ENCODE results near the gene ADARB2. TPM values are rescaled to one million over a fixed set of nuclear protein-coding genes. Genes with fewer than 3 reads are reported as not detected.

Gene ADARB2
- total RNA-seq, 1 donor from 2014 or later: 0.11 TPM

DNA sequence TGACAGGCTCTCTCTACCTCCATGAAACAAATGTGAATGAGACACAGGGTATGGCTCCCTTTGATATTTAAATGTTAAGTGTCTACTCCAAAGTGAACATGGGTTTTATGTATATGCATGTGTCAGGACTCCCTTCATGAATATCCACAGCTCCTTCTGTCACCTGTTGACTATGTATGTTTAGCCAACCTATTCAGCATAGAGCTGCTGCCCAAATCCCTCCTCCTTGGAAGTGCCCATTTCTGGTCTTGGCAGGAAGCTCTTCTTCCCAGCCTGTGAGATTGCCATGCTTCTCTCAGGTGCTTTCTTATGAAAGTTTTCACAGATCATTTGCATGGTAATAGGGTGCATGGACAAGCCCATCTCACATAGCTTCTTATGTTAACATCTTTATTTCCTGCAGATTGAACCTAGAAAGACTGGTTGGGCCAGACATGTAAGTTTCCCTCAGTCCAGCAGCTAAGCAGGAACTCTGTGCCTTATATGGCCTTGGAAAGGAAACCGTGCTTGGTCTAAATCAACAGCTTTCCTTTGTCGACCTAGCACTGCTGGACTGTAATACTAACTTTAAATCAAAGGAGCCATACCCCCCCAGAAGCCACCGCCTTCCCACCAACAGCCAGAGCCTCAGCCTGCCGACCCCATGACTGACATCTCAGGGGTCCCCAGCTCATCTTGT lies 288.9 kb downstream of the ADARB2 start:
- H3K9me3 ChIP-seq (replicated peaks): no peaks in the 10 kb centered on the region
- no peak overlapping the region for H3K27ac ChIP-seq (replicated peaks)
- peaks cover 46% of the 10 kb centered on the region for H3K27me3 ChIP-seq (ENCODE audit: low read depth)
- intact Hi-C loops (cut with micrococcal nuclease): no loop called here
- H3K36me3 ChIP-seq: no peaks in the 10 kb centered on the region
- H3K4me1 ChIP-seq: no peaks in the 10 kb centered on the region
- H3K4me3 ChIP-seq: no peak overlapping the region
- no peak for DNase-seq
- TF ChIP-seq, protein P1, sequence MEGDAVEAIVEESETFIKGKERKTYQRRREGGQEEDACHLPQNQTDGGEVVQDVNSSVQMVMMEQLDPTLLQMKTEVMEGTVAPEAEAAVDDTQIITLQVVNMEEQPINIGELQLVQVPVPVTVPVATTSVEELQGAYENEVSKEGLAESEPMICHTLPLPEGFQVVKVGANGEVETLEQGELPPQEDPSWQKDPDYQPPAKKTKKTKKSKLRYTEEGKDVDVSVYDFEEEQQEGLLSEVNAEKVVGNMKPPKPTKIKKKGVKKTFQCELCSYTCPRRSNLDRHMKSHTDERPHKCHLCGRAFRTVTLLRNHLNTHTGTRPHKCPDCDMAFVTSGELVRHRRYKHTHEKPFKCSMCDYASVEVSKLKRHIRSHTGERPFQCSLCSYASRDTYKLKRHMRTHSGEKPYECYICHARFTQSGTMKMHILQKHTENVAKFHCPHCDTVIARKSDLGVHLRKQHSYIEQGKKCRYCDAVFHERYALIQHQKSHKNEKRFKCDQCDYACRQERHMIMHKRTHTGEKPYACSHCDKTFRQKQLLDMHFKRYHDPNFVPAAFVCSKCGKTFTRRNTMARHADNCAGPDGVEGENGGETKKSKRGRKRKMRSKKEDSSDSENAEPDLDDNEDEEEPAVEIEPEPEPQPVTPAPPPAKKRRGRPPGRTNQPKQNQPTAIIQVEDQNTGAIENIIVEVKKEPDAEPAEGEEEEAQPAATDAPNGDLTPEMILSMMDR (IDR thresholded peaks at IDR 0.05; ENCODE audit: borderline replicate concordance): no peak

DNA sequence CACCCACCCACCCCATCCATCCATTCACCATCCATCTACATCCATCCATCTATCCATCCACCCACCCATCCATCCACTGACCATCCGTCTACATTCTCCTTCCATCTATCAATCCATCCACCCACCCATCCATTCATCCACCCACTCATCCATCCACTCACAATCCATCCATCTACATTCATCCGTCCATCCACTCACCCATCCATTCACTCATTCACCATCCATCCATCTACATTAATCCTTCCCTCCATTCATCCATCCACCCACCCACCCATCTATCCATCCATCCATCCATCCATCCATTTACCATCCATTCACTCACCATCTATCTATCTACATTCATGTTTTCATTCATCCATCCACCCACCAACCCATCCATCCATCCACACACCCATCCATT lies 292.5 kb downstream of the ADARB2 start:
- Histone ChIP-seq H3K9me3 (replicated peaks) (no peaks in the 10 kb centered on the region), H3K36me3 (no peaks in the 10 kb centered on the region), H3K27ac (replicated peaks) (no peak overlapping the region), H3K4me3 (no peak overlapping the region), H3K4me1 (no peaks in the 10 kb centered on the region), H3K27me3 (ENCODE audit: low read depth) (peaks cover 14% of the 10 kb centered on the region)
- DNase-seq: no peak
- TF ChIP-seq, protein P1 (IDR thresholded peaks at IDR 0.05; ENCODE audit: borderline replicate concordance): no peak
- intact Hi-C loops (cut with micrococcal nuclease): no loop called here

- TF ChIP-seq, protein P1 (IDR thresholded peaks at IDR 0.05; ENCODE audit: borderline replicate concordance): no peak
- Histone ChIP-seq H3K9me3 (replicated peaks) (no peaks in the 10 kb centered on the region), H3K27ac (replicated peaks) (no peak overlapping the region), H3K4me1 (no peaks in the 10 kb centered on the region), H3K36me3 (no peaks in the 10 kb centered on the region), H3K27me3 (ENCODE audit: low read depth) (peaks cover 8% of the 10 kb centered on the region), H3K4me3 (no peak overlapping the region)
- DNase-seq: no peak
- intact Hi-C loops (cut with micrococcal nuclease): no loop called here
Measured at GRCh38 chr10:1440897-1441296, 296.4 kb downstream of the ADARB2 start.

DNA sequence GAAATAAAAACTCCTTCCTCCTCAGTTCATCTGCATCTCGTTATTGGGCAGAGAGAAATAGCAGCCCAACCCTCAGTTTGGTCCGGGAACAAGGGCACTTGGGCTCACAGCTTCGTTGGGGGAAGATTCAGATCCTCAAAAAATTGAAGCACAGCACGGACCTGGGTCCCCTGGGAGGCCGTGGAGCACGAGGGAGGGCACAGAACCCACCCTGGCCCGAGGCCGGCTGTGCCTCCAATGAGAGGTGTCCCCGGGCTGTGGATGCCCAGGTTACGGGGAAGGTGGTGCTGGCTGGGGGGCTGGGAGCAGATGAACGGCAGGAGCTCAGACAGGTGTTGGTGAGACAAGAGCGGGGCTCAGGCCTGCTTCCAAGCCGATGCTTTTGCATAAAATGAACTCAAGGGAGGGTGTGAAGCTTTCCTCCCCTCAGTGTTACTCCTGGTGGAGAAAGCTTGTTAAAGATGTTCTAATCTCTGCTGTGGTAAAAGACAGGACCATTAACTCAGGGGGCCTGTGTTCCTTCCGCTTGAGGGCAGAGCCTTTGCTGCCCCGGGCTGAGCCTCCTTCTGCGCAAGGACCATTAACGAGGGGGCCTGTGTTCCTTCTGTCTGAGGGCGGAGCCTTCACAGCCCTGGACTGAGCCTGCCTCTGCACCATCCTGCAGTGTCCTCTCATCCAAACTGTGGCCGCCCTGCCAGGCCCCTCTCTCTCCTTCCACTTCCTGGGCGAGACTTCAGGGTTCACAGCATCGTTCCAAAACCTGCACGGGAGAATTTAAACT lies 302.2 kb downstream of the ADARB2 start:
- Histone ChIP-seq H3K27ac (replicated peaks) (no peak overlapping the region), H3K9me3 (replicated peaks) (peaks cover 19% of the 10 kb centered on the region), H3K27me3 (ENCODE audit: low read depth) (peaks cover 20% of the 10 kb centered on the region), H3K4me1 (no peaks in the 10 kb centered on the region), H3K36me3 (no peaks in the 10 kb centered on the region), H3K4me3 (no peak overlapping the region)
- intact Hi-C loops (cut with micrococcal nuclease): no loop called here
- TF ChIP-seq, protein P1 (IDR thresholded peaks at IDR 0.05; ENCODE audit: borderline replicate concordance): no peak
- no peak for DNase-seq

DNA sequence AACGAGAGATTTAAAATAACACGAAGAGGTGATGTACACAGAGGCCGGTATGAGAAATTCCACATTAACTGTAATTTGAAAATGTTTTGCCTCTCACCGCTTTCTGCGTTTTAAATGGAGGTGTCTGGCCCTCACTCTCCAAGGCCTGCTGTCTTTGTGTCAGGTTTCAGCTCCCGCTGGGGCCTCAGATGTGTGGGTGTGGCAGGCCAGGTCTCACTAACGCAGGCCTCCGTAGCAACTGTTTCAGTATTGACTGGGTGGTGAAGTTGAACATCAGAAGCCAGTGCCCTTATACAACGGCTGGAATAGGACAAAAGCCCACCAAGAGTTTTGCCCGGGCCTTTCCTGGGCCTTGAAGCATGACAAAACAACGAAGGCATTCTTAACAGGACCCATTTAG lies 303.1 kb downstream of the ADARB2 start:
- peaks cover 20% of the 10 kb centered on the region for H3K27me3 ChIP-seq (ENCODE audit: low read depth)

More for the DNA sequence above, 303.1 kb downstream of the ADARB2 start:
- no peak overlapping the region for H3K27ac ChIP-seq (replicated peaks)
- no peaks in the 10 kb centered on the region for H3K36me3 ChIP-seq
- TF ChIP-seq, protein P1 (IDR thresholded peaks at IDR 0.05; ENCODE audit: borderline replicate concordance): no peak
- H3K4me1 ChIP-seq: no peaks in the 10 kb centered on the region
- no peak for DNase-seq
- H3K9me3 ChIP-seq (replicated peaks): peaks cover 28% of the 10 kb centered on the region
- intact Hi-C loops (cut with micrococcal nuclease): no loop called here
- H3K4me3 ChIP-seq: no peak overlapping the region

Measured in left ventricle myocardium inferior (tissue), 1 donor.